ENCODE results near the gene JAG2. TPM values are rescaled to one million over a fixed set of nuclear protein-coding genes. Genes with fewer than 3 reads are reported as not detected.

JAG2 gene
- total and polyA plus RNA-seq, 2 of the 4 experiments (the other 2 are of a cell fraction): 0.18 to 0.58 TPM

DNA sequence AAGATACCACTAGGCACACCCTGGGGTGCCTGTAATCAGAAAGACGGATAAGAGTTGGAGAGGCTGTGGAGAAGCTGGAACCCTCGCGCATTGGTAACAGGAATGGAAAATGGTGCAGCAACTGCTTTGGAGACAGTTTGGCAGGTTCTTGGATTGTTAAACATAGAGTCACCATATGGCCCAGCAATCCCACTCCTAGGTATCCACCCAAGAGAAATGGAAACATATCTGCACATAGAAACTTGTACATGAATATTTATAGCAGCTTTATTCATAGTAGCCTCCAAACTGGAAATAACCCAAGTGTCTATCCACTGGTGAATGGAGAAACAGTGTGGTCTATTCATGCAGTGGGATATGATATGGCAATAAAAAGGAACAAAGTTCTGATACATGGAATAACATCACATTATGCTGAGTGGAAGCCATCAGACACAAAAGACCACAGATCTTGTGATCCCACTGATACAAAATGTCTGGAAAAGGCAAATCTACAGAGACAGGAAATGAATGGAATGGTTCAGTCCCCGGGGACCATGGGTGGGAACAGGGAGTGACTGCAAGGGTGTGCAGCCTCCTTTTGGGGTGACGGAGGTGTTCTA is 45.4 kb downstream of the JAG2 start:
- dilution Hi-C loops (cut with HindIII; ENCODE audit: low sequenced_read_pairs, unreplicated experiment): no loop called here
- Histone ChIP-seq H3K9me1 (ENCODE audit: insufficient read depth, low read length) (no peaks in the 10 kb centered on the region; the same call in 1 of the 2 replicates), H3K9ac (ENCODE audit: low read depth, low read length) (no peak overlapping the region), H2BK120ac (ENCODE audit: low read depth, low read length) (no peak overlapping the region), H3K79me1 (ENCODE audit: low read depth in 1 of 2, low read length in 2 of 2) (no peaks in the 10 kb centered on the region), H2AFZ (replicated peaks; ENCODE audit: low read length, poor library complexity) (no peak overlapping the region), H2BK20ac (ENCODE audit: low read depth, low read length) (no peak overlapping the region), H3K18ac (ENCODE audit: low read depth, low read length) (no peak overlapping the region), H2AK9ac (replicated peaks; ENCODE audit: low read depth, low read length, poor library complexity) (no peak overlapping the region), H2BK15ac (ENCODE audit: low read depth, low read length) (no peak overlapping the region), H3K27me3 (ENCODE audit: control insufficient read depth, insufficient read depth, low read length) (peaks cover 59% of the 10 kb centered on the region), H3K4me3 (ENCODE audit: insufficient read depth, low read depth, low read length) (no peak overlapping the region), H4K8ac (ENCODE audit: low read depth in 2 of 2, low read length in 2 of 2) (no peak overlapping the region), H3K9me3 (ENCODE audit: control insufficient read depth, insufficient read depth, low read length) (peaks cover 14% of the 10 kb centered on the region), H4K5ac (ENCODE audit: low read depth, low read length) (no peak overlapping the region), H3K4me2 (ENCODE audit: low read depth, low read length) (no peak overlapping the region), H3K36me3 (ENCODE audit: control insufficient read depth, insufficient read depth, low read length) (no peaks in the 10 kb centered on the region), H4K20me1 (ENCODE audit: insufficient read depth, low read length) (no peaks in the 10 kb centered on the region), H4K91ac (ENCODE audit: insufficient read depth, low read depth, low read length) (no peak overlapping the region), H3K14ac (replicated peaks; ENCODE audit: low read depth, low read length) (no peak overlapping the region), H3K27ac (ENCODE audit: insufficient read depth, low read length) (no peak overlapping the region), H3K56ac (ENCODE audit: extremely low read depth, insufficient read depth, low read length) (no peak overlapping the region), H2AK5ac (ENCODE audit: low read depth, low read length) (no peak overlapping the region), H3K4ac (ENCODE audit: low read depth, low read length) (no peak overlapping the region), H3K4me1 (ENCODE audit: control insufficient read depth, insufficient read depth, low read length) (no peaks in the 10 kb centered on the region), H3K23ac (ENCODE audit: low read depth, low read length) (no peak overlapping the region), H2BK5ac (ENCODE audit: low read depth, low read length, poor library complexity, severe bottlenecking) (no peak overlapping the region)
- CTCF ChIA-PET: no interaction called here
- no peak for DNase-seq
- no peak for TF ChIP-seq RAD21 (IDR thresholded peaks at IDR 0.05; ENCODE audit: low read length)
- no peak for TF ChIP-seq FOS (IDR thresholded peaks at IDR 0.05; ENCODE audit: low read depth, low read length)
- TF ChIP-seq POLR2A (IDR thresholded peaks at IDR 0.05; ENCODE audit: low read depth, low read length): no peak
- TF ChIP-seq USF2 (IDR thresholded peaks at IDR 0.05; ENCODE audit: low read depth, low read length): no peak
- no peak for TF ChIP-seq RCOR1 (IDR thresholded peaks at IDR 0.05; ENCODE audit: insufficient replicate concordance, low read length)
- no peak for TF ChIP-seq RFX5 (IDR thresholded peaks at IDR 0.05; ENCODE audit: low read depth, low read length)
- TF ChIP-seq SMC3 (IDR thresholded peaks at IDR 0.05; ENCODE audit: low read depth, low read length): no peak
- TF ChIP-seq MAZ (IDR thresholded peaks at IDR 0.05; ENCODE audit: borderline replicate concordance, low read depth, low read length): no peak
- TF ChIP-seq ELK1 (IDR thresholded peaks at IDR 0.05; ENCODE audit: borderline replicate concordance, low read depth, low read length): no peak
- TF ChIP-seq CEBPB (IDR thresholded peaks at IDR 0.05; ENCODE audit: low read depth, low read length): no peak
- TF ChIP-seq NFE2L2 (IDR thresholded peaks at IDR 0.05; ENCODE audit: low read depth, low read length): no peak
- no peak for TF ChIP-seq MXI1 (IDR thresholded peaks at IDR 0.05; ENCODE audit: borderline replicate concordance, low read depth, low read length)
- TF ChIP-seq CHD1 (IDR thresholded peaks at IDR 0.05; ENCODE audit: low read depth, low read length): no peak
- in situ Hi-C loops (cut with MboI; ENCODE audit: low sequenced_read_pairs): no loop called here
- POLR2A ChIA-PET (ENCODE audit: unreplicated experiment): no interaction called here
- no peak for ATAC-seq (ENCODE audit: low read depth)
- no TSS peak for BruUV-seq (replicated peaks)
- intact Hi-C loops (cut with micrococcal nuclease): no loop called here
- WGBS, 2 experiments (ENCODE audit: extremely low coverage in 2 of 2, insufficient read length in 1 of 2): 86% methylated on average over 1 of the region's 5 CpGs; no CpG with 5 or more reads in 1 of the 2 experiments

Measured in IMR-90 (cell line).